Activated naive CD4-positive, alpha-beta T cell treated with anti-CD3 and anti-CD28 coated beads for 36 hours (primary cell): ENCODE results near the gene GAMT. TPM values are rescaled to one million over a fixed set of nuclear protein-coding genes. Genes with fewer than 3 reads are reported as not detected.
A peak's percentile ranks its signal among the peaks of the same experiment; 100 is the strongest.

Experiments used
- CTCF ChIA-PET: fragments of 350-600 bp; sonication (Branson Sonifier 250); formaldehyde crosslinking; loops from one replicate; lab custom pipeline; 2021; ENCODE audit warnings: antibody characterized with exemption; lab: Charles Lee
- DNase-seq: peaks from one replicate; pipeline ENCODE4 v3.0.0-alpha.2; 2020
- H3K27ac Mint-ChIP-seq: one replicate; pipeline ENCODE4 v1.8.0; 2021; ENCODE audit warnings: mild to moderate bottlenecking, mixed read lengths
- H3K27me3 Mint-ChIP-seq: one replicate; pipeline ENCODE4 v1.8.0; 2021; ENCODE audit warnings: low read depth, mixed read lengths
- H3K36me3 Mint-ChIP-seq: one replicate; pipeline ENCODE4 v1.8.0; 2021; ENCODE audit warnings: low read depth, mixed read lengths
- H3K4me1 Mint-ChIP-seq: one replicate; pipeline ENCODE4 v1.8.0; 2021; ENCODE audit warnings: low read depth, mixed read lengths
- H3K4me3 Mint-ChIP-seq: one replicate; pipeline ENCODE4 v1.8.0; 2021; ENCODE audit warnings: mild to moderate bottlenecking, moderate library complexity, mixed read lengths
- H3K9me3 Mint-ChIP-seq: one replicate; pipeline ENCODE4 v1.8.0; 2021; ENCODE audit warnings: mixed read lengths
- intact Hi-C: fragments of 100-400 bp; cut with micrococcal nuclease; formaldehyde crosslinking; loops from one replicate; pipeline ENCODE4 v1.15.1; 2023
- total RNA-seq, 2 experiments: library from RNA; stranded (reverse); gene quantifications; one replicate each; pipeline ENCODE4 v1.2.3, GENCODE V29; 2021

Gene GAMT
- total RNA-seq, 2 experiments from 2014 or later: 23.5 to 25.0 TPM

DNA sequence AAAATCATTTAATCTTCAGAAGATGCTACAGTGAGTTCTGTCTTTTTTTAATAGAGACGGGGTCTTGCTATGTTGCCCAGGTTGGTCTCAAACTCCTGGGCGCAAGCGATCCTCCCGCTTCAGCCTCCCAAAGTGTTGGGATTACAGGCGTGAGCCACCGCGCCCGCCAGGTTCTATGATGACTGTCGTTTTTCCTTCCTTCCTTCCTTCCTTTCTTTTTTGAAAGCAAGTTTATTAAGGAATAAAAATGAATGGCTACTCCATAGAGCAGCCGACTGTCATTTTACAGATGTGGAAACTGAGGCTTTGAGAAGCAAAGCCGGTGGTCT lies 511 bp upstream of the GAMT start:
- no peaks in the 10 kb centered on the region for H3K9me3 Mint-ChIP-seq
- peak overlapping the region; percentile 58 for H3K4me3 Mint-ChIP-seq
- intact Hi-C loops: loop anchor here (10.0 kb wide), 1 partner anchor 377 kb away; the partner anchor contains the start of genes CNN2, RNU6-2 and TMEM259
- no peaks in the 10 kb centered on the region for H3K36me3 Mint-ChIP-seq
- peaks cover 5% of the 10 kb centered on the region for H3K27me3 Mint-ChIP-seq
- H3K27ac Mint-ChIP-seq: no peak overlapping the region
- H3K4me1 Mint-ChIP-seq: peaks cover 15% of the 10 kb centered on the region
- CTCF ChIA-PET: no interaction called here
- DNase-seq: no peak

DNA sequence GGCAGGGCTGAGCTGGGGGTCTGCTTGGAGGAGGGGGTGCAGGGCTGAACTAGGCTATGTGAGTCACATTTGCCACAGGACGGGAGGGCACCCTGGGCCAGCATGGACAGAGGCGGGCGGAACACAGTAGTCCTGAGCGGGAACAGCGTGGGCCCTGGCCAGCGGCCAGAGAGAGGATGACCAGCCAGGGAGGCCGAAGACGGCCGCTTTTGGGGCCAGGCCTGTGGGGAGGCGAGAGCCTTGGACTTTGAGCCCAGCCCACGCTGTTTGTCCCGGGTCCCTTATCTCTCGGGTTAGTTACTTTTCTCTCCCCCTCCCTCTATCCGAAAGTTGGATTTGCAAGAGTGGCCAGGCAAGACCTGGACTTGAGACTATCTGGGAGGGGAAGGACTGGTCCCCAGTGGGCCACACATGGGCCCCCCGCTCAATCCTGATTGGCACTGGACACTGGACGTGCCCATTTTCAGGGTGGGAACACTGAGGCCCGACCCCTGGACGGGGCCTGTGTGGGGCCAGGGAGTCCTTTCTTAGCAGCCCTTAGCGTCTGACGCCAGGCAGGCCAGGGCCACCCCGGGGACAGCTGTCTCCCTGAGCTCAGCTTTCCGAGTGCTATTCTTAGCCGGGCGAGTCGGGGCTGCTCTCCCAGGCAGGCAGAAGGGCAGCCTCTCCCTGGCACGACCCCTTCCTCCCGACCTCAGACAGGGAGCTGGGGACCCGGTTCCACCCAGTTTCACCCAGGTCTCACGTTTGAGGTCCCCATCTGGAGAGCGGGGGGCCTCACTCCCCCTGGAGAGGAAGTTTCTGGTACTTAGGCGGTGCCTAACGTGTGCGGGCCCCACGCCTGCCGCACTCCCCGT lies 833 bp downstream of the GAMT start:
- H3K27ac Mint-ChIP-seq: no peak overlapping the region
- CTCF ChIA-PET: no interaction called here
- H3K9me3 Mint-ChIP-seq: no peaks in the 10 kb centered on the region
- H3K27me3 Mint-ChIP-seq: peaks cover 5% of the 10 kb centered on the region
- H3K4me1 Mint-ChIP-seq: peaks cover 16% of the 10 kb centered on the region
- DNase-seq: no peak
- intact Hi-C loops: loop anchor here (10.0 kb wide), 1 partner anchor 376 kb away; the partner anchor contains the start of genes CNN2, RNU6-2 and TMEM259
- H3K4me3 Mint-ChIP-seq: peak overlapping the region; percentile 64
- no peaks in the 10 kb centered on the region for H3K36me3 Mint-ChIP-seq

DNA sequence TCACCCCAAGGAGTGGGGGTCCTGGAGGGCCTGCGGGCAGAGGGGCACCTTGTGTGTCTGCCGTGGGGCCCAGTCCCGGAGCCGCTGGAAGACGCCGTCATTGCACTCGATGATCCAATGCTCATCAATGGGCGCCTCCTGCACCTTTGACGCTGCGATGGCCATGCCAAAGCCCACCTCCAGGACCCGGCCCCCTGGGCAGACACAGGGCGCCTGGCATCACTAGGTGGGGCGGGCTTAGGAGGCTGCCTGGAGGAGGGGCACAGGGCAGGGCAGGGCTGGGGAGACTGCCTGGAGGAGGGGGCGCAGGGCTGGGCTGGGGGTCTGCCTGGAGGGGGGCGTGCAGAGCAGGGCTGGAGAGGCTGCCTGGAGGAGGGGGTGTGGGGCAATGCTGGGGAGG lies 1.6 kb downstream of the GAMT start:
- H3K4me3 Mint-ChIP-seq: no peak overlapping the region
- no peak for DNase-seq
- peaks cover 16% of the 10 kb centered on the region for H3K4me1 Mint-ChIP-seq
- peaks cover 5% of the 10 kb centered on the region for H3K27me3 Mint-ChIP-seq
- H3K9me3 Mint-ChIP-seq: no peaks in the 10 kb centered on the region
- H3K36me3 Mint-ChIP-seq: no peaks in the 10 kb centered on the region
- no peak overlapping the region for H3K27ac Mint-ChIP-seq
- intact Hi-C loops: loop anchor here (10.0 kb wide), 1 partner anchor 375 kb away; the partner anchor contains the start of genes CNN2, RNU6-2 and TMEM259
- CTCF ChIA-PET: no interaction called here

- peaks cover 5% of the 10 kb centered on the region for H3K27me3 Mint-ChIP-seq
- DNase-seq: no peak
- H3K4me3 Mint-ChIP-seq: no peak overlapping the region
- H3K27ac Mint-ChIP-seq: no peak overlapping the region
- peaks cover 16% of the 10 kb centered on the region for H3K4me1 Mint-ChIP-seq
- H3K36me3 Mint-ChIP-seq: no peaks in the 10 kb centered on the region
- H3K9me3 Mint-ChIP-seq: no peaks in the 10 kb centered on the region
- CTCF ChIA-PET: no interaction called here
- intact Hi-C loops: no loop called here
These were observed 2.3 kb downstream of the GAMT start for GRCh38 chr19:1399079-1399478.

- no peak overlapping the region for H3K4me3 Mint-ChIP-seq
- H3K27ac Mint-ChIP-seq: no peak overlapping the region
- no peaks in the 10 kb centered on the region for H3K9me3 Mint-ChIP-seq
- H3K36me3 Mint-ChIP-seq: no peaks in the 10 kb centered on the region
- peaks cover 15% of the 10 kb centered on the region for H3K4me1 Mint-ChIP-seq
- H3K27me3 Mint-ChIP-seq: peaks cover 5% of the 10 kb centered on the region
- intact Hi-C loops: no loop called here
- DNase-seq: no peak
- CTCF ChIA-PET: interaction anchor here (0.6 kb wide), 1 partner anchor 186 kb away, joined by 4 read pairs; no protein-coding TSS in a partner anchor
These were observed 3.5 kb downstream of the GAMT start for GRCh38 chr19:1397838-1398237.

GRCh38 chr19:1396768-1397679 lies 4.3 kb downstream of the GAMT start:
- H3K27me3 Mint-ChIP-seq: no peaks in the 10 kb centered on the region
- no peak overlapping the region for H3K4me3 Mint-ChIP-seq
- H3K9me3 Mint-ChIP-seq: no peaks in the 10 kb centered on the region
- peaks cover 4% of the 10 kb centered on the region for H3K36me3 Mint-ChIP-seq
- H3K27ac Mint-ChIP-seq: no peak overlapping the region
- DNase-seq: no peak
- CTCF ChIA-PET: interaction anchor here (0.6 to 1.2 kb wide), 2 partner anchors 68 to 867 kb away, joined by 3 to 7 read pairs; no protein-coding TSS in a partner anchor
- intact Hi-C loops: no loop called here
- peaks cover 10% of the 10 kb centered on the region for H3K4me1 Mint-ChIP-seq

DNA sequence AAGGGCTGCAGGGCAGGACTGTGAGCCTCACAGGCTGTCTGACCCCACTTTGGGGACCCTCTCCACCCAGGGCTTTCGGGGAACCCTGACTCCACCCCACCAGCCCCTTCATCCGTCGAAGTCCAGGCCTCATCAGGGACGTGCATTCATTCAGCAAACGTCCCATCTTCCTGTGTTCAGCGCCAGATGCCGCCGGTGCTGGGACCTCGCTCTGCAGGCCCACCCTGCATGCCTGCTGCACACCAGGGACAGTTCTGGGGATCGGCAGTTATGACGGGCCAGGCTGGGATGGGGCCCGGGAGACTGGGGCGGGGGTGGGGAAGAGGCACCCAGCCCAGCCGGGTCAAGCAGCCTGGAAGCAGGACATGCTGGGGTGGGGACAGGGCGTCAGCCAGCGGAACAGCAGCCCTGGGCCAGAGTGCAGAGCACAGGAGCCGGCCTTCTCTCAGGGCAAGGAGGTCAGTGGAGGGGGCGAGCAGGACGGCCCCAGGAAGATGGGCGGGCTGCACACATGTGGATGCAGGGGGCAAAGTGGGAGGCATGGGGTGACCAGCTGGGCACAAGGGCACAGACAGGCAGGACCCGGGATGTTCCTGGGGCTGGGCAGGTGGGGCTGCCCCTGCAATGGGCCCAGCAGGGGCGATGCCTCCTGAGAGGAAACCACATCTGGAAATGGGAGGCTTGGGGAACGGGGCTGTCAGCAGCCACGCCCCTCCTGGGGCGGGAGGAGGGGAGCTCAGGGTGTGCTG lies 5.1 kb downstream of the GAMT start:
- peaks cover 5% of the 10 kb centered on the region for H3K36me3 Mint-ChIP-seq
- H3K4me1 Mint-ChIP-seq: peaks cover 10% of the 10 kb centered on the region
- H3K4me3 Mint-ChIP-seq: no peak overlapping the region
- no peak overlapping the region for H3K27ac Mint-ChIP-seq
- DNase-seq: no peak
- CTCF ChIA-PET: interaction anchor here (0.6 to 1.2 kb wide), 2 partner anchors 69 to 866 kb away, joined by 3 to 7 read pairs; no protein-coding TSS in a partner anchor
- no peaks in the 10 kb centered on the region for H3K27me3 Mint-ChIP-seq
- H3K9me3 Mint-ChIP-seq: no peaks in the 10 kb centered on the region
- intact Hi-C loops: no loop called here

DNA sequence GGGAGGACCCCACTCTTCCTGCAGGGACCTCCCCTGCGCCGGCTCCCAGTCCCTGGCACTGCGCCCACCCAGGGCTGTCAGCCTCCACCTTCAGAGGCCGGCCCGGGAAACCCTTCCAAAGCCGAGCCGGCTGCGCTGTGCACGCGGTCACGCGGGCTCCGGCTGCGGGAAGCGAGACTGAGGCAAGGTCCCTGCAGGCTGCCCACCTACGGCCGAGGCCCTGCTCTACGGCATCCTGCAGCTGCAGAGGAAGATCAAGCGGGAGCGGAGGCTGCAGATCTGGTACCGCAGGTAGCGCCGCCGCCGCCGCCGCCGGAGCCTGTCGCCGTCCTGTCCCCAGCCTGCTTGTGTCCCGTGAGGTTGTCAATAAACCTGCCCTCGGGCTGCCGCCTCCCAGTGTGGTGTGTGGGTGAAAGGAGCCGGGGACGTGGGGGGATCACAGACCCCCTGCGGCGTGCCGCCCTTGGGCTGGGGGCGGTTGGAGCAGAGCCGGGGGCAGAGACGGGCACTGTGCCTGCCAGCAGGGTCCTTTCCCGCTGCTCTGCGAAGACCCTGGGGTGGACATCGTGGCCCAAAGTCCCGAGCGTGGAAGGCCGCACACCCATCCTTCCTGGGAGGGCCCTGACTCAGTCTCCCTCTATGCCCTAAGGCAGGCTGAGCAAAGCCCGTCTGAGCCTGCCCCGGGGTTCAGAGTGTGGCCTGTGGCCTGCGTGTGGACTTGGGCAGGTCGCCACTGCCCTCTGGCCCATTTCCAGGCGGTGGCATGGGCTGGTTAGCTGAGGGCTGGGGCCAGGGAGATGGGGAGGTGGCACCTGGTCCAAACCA lies 5.9 kb downstream of the GAMT start:
- intact Hi-C loops: no loop called here
- no peak overlapping the region for H3K27ac Mint-ChIP-seq
- CTCF ChIA-PET: no interaction called here
- H3K27me3 Mint-ChIP-seq: no peaks in the 10 kb centered on the region
- peaks cover 8% of the 10 kb centered on the region for H3K4me1 Mint-ChIP-seq
- DNase-seq: no peak
- H3K36me3 Mint-ChIP-seq: peaks cover 7% of the 10 kb centered on the region
- no peak overlapping the region for H3K4me3 Mint-ChIP-seq
- no peaks in the 10 kb centered on the region for H3K9me3 Mint-ChIP-seq

DNA sequence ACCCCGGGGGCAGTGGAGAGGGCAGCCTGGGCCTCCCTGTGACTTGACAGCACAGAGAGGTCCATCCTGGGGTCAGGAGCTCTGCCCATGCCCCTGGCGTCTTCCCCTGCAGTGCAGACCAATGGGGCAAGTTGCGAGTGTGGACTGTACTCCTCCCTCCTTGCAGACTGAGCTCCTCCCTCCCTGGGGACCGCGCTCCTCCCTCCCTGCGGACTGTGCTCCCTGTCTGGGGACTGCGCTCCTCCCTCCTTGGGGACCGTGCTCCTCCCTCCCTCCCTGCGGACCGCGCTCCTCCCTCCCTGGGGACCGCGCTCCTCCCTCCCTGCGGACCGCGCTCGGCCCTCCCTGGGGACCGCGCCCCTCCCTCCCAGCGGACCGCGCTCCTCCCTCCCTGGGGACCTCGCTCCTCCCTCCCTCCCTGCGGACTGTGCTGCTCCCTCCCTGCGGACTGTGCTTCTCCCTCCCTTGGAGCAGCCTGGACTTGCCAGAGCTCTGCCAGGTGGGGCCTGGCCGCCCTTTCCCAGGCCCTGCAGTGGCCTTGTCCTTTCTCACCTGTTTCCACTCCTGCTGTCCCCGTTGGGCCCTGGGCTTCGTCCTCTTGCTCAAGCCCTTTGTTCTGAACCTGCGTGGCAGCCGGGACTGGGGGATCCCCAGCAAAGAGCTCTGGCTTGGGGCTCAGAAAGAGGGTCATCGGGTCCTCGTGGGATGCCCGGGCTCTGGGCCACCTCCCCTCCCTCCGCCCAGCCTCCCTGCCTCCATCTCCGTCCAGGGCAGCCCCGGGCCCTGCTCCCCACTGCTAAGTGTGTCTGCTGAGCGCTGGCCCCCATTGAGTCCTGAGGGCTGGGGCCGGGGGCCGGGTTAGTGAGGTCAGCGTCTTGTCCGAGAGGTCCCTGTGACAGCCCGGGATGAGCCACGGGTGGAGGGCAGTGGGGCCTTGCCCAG lies 6.8 kb downstream of the GAMT start:
- CTCF ChIA-PET: no interaction called here
- H3K4me3 Mint-ChIP-seq: no peak overlapping the region
- H3K4me1 Mint-ChIP-seq: peaks cover 5% of the 10 kb centered on the region
- H3K27me3 Mint-ChIP-seq: no peaks in the 10 kb centered on the region
- H3K9me3 Mint-ChIP-seq: no peaks in the 10 kb centered on the region
- no peak for DNase-seq
- intact Hi-C loops: no loop called here
- no peak overlapping the region for H3K27ac Mint-ChIP-seq
- H3K36me3 Mint-ChIP-seq: peaks cover 13% of the 10 kb centered on the region

GRCh38 chr19:1393841-1394240 lies 7.5 kb downstream of the GAMT start:
- DNase-seq: no peak
- Mint-ChIP-seq H3K27ac (no peak overlapping the region), H3K4me3 (no peak overlapping the region), H3K9me3 (no peaks in the 10 kb centered on the region), H3K4me1 (peaks cover 5% of the 10 kb centered on the region), H3K27me3 (no peaks in the 10 kb centered on the region), H3K36me3 (peaks cover 17% of the 10 kb centered on the region)
- intact Hi-C loops: no loop called here
- CTCF ChIA-PET: no interaction called here
